Smooth muscle cell (in vitro differentiated cells): Measurements from ENCODE around the gene COX10. TPM values are rescaled to one million over a fixed set of nuclear protein-coding genes. Genes with fewer than 3 reads are reported as not detected.

Experiments
- DNase-seq: peaks from one replicate; lab custom pipeline; 2025; ENCODE audit not compliant: unreplicated experiment; lab: John Stamatoyannopoulos, UW
- H2AFZ ChIP-seq: fragments of 200-600 bp; sonication (generic); 2 replicates; pipeline ENCODE4 v1.6.0; 2016; ENCODE audit warnings: antibody characterized with exemption, low read depth, mild to moderate bottlenecking
- H3F3A ChIP-seq: fragments of 200-600 bp; sonication (generic); 2 replicates; pipeline ENCODE4 v1.6.0; 2017; ENCODE audit warnings: antibody characterized with exemption, low read depth
- H3K27ac ChIP-seq: fragments of 200-600 bp; sonication (generic); 2 replicates; pipeline ENCODE4 v1.5.1; 2016; ENCODE audit warnings: low read depth, mild to moderate bottlenecking
- H3K27me3 ChIP-seq: fragments of 200-600 bp; sonication (generic); 2 replicates; pipeline ENCODE4 v1.6.1; 2016; ENCODE audit warnings: low read depth, mild to moderate bottlenecking
- H3K36me3 ChIP-seq: fragments of 200-600 bp; sonication (generic); 2 replicates; pipeline ENCODE4 v1.5.1; 2016; ENCODE audit warnings: low read depth
- H3K4me1 ChIP-seq: fragments of 200-600 bp; sonication (generic); 2 replicates; pipeline ENCODE4 v1.5.1; 2016; ENCODE audit warnings: low read depth
- H3K4me2 ChIP-seq: fragments of 200-600 bp; sonication (generic); 2 replicates; pipeline ENCODE4 v1.6.0; 2016; ENCODE audit warnings: mild to moderate bottlenecking
- H3K4me3 ChIP-seq: fragments of 200-600 bp; sonication (generic); 2 replicates; pipeline ENCODE4 v1.5.1; 2016; ENCODE audit warnings: mild to moderate bottlenecking
- H3K79me2 ChIP-seq: fragments of 200-600 bp; sonication (generic); 2 replicates; pipeline ENCODE4 v1.6.0; 2016; ENCODE audit warnings: low read depth, mild to moderate bottlenecking
- H3K9ac ChIP-seq: fragments of 200-600 bp; sonication (generic); 2 replicates; pipeline ENCODE4 v1.6.0; 2016; ENCODE audit warnings: low read depth
- H3K9me3 ChIP-seq: fragments of 200-600 bp; sonication (generic); replicated peaks from 2 replicates; pipeline ENCODE4 v1.5.1; 2016; ENCODE audit warnings: low read depth
- H4K20me1 ChIP-seq: fragments of 200-600 bp; sonication (generic); 2 replicates; pipeline ENCODE4 v1.6.0; 2016; ENCODE audit warnings: low read depth
- WGBS: methylation state at CpG from one replicate; pipeline ENCODE4 v1.1.7; 2016; ENCODE audit warnings: low lambda C conversion rate; 5-methylcytosine and 5-hydroxymethylcytosine counted together
- polyA plus RNA-seq: library from polyadenylated mRNA; unstranded; fragments of >200 nt; fragmentation: Nextera tagmentation; extraction: Ambion mirVana; gene quantifications from 2 replicates; pipeline ENCODE4 v1.2.1, GENCODE V29; 2016
- total RNA-seq: library from RNA; depleted of rRNA; stranded (reverse); fragments of >200 nt; gene quantifications from 2 replicates; pipeline ENCODE4 v1.2.3, GENCODE V29; 2014
- TF ChIP-seq, protein P1 (sequence below): fragments of 200-600 bp; sonication (generic); IDR thresholded peaks from 2 replicates; pipeline ENCODE4 v1.5.1; 2017; ENCODE audit warnings: borderline replicate concordance, mild to moderate bottlenecking, antibody characterized with exemption; ENCODE audit not compliant: insufficient read depth, poor library complexity, severe bottlenecking

The COX10 gene
- total and polyA plus RNA-seq, 2 experiments from 2014 or later = 15.1 to 18.4 TPM

DNA sequence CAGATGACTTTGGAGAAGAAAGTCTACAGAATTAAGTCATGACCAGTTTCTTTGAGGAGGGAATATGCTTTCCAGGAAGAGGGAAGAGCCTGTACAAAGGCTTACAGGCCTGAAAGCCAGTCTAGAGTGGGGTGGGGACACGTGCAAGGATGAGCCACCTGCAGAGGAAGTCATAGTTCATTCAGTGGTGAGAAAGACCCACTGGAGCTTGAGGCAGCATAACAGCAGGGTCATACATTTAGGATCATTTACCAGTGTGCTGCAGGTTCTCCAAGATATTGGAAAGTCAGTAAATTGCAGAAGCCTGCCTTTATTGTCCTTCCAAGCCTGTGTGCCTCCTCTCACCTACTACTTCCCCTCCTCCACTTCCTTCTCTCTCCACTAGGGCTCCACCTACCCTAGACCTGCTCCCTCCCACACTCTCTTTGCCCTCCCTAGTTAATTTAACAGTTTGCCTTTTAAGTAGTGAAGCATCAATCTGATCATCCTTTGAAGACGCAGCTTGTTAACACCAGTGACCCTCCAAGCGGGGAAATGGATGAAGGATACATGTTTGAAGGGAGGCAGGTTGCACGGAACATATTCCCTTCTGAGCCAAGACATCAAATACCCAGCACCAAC, 127.2 kb downstream of the COX10 start:
- Histone ChIP-seq H3K9me3 (no peaks in the 10 kb centered on the region), H3K4me3 (no peak overlapping the region), H3K36me3 (no peaks in the 10 kb centered on the region), H3K9ac (no peak overlapping the region), H3K79me2 (no peaks in the 10 kb centered on the region), H3F3A (peaks cover 13% of the 10 kb centered on the region), H2AFZ (no peak overlapping the region), H3K4me1 (peaks cover 6% of the 10 kb centered on the region), H3K4me2 (no peak overlapping the region), H3K27me3 (no peaks in the 10 kb centered on the region), H4K20me1 (no peaks in the 10 kb centered on the region), H3K27ac (no peak overlapping the region)
- TF ChIP-seq, protein P1, sequence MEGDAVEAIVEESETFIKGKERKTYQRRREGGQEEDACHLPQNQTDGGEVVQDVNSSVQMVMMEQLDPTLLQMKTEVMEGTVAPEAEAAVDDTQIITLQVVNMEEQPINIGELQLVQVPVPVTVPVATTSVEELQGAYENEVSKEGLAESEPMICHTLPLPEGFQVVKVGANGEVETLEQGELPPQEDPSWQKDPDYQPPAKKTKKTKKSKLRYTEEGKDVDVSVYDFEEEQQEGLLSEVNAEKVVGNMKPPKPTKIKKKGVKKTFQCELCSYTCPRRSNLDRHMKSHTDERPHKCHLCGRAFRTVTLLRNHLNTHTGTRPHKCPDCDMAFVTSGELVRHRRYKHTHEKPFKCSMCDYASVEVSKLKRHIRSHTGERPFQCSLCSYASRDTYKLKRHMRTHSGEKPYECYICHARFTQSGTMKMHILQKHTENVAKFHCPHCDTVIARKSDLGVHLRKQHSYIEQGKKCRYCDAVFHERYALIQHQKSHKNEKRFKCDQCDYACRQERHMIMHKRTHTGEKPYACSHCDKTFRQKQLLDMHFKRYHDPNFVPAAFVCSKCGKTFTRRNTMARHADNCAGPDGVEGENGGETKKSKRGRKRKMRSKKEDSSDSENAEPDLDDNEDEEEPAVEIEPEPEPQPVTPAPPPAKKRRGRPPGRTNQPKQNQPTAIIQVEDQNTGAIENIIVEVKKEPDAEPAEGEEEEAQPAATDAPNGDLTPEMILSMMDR = peak; percentile 18
- WGBS = over 99% methylated on average over 4 of the region's 4 CpGs
- no peak for DNase-seq

- no peak overlapping the region for H2AFZ ChIP-seq
- WGBS = 93% methylated on average over 2 of the region's 2 CpGs
- no peaks in the 10 kb centered on the region for H4K20me1 ChIP-seq
- no peaks in the 10 kb centered on the region for H3K79me2 ChIP-seq
- no peaks in the 10 kb centered on the region for H3K27me3 ChIP-seq
- H3K4me3 ChIP-seq = no peak overlapping the region
- H3K9me3 ChIP-seq = no peaks in the 10 kb centered on the region
- TF ChIP-seq, protein P1 = no peak
- peaks cover 13% of the 10 kb centered on the region for H3F3A ChIP-seq
- H3K9ac ChIP-seq = no peak overlapping the region
- H3K36me3 ChIP-seq = no peaks in the 10 kb centered on the region
- H3K4me1 ChIP-seq = peaks cover 6% of the 10 kb centered on the region
- H3K27ac ChIP-seq = no peak overlapping the region
- DNase-seq = no peak
- H3K4me2 ChIP-seq = no peak overlapping the region
These were observed 127.8 kb downstream of the COX10 start for GRCh38 chr17:14197057-14197456.

DNA sequence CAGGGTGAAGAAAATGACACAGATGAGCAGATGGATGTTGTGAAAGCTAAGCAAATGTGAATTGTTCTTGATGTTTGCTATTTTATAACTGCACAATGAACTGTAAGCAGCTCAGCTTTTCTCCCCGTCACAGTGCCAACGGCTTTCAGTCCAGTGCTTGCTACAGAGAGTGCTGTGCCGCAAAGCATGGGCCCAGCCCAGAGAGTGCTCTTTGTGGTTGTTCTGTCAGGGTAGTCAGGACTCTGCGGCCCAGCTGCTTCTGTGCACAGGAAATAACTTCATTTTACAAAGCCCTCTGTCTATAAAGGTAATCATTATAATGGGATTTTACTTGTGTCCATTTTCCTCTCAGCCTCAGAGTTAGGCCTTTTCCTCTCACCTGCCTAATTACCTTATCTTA, 128.3 kb downstream of the COX10 start:
- Histone ChIP-seq H3K79me2 (no peaks in the 10 kb centered on the region), H3K27me3 (no peaks in the 10 kb centered on the region), H4K20me1 (no peaks in the 10 kb centered on the region), H3K9me3 (no peaks in the 10 kb centered on the region), H3K27ac (no peak overlapping the region), H3K4me3 (no peak overlapping the region), H3K4me2 (peak overlapping the region; percentile 40), H3K4me1 (peaks cover 6% of the 10 kb centered on the region), H3K9ac (no peak overlapping the region), H3K36me3 (no peaks in the 10 kb centered on the region), H3F3A (peaks cover 13% of the 10 kb centered on the region), H2AFZ (no peak overlapping the region)
- WGBS = 60% methylated on average over 4 of the region's 4 CpGs
- DNase-seq = no peak
- TF ChIP-seq, protein P1 = no peak

GRCh38 chr17:14198013-14198412, 128.7 kb downstream of the COX10 start:
- Histone ChIP-seq H3K27me3 (no peaks in the 10 kb centered on the region), H4K20me1 (no peaks in the 10 kb centered on the region), H3K4me1 (peaks cover 6% of the 10 kb centered on the region), H2AFZ (no peak overlapping the region), H3K4me2 (peak overlapping the region; percentile 40), H3K4me3 (no peak overlapping the region), H3F3A (peaks cover 13% of the 10 kb centered on the region), H3K79me2 (no peaks in the 10 kb centered on the region), H3K9ac (no peak overlapping the region), H3K27ac (no peak overlapping the region), H3K9me3 (no peaks in the 10 kb centered on the region), H3K36me3 (no peaks in the 10 kb centered on the region)
- TF ChIP-seq, protein P1 = no peak
- 7% methylated on average over 6 of the region's 6 CpGs for WGBS
- no peak for DNase-seq
